Right lobe of liver (tissue), 4 donors: ENCODE measurements around the gene DGKA.

Experiments used
- CTCF ChIP-seq, 4 donors: fragments of 200-600 bp in 3 of 4; fragments of 450-650 bp in 1 of 4; IDR thresholded peaks; one replicate each; pipeline versions ENCODE4 v1.5.1 to v1.8.0; 2016 to 2022; ENCODE audit warnings: antibody characterized with exemption in 4 of 4, mild to moderate bottlenecking in 2 of 4
- POLR2A ChIP-seq: fragments of 450-650 bp; IDR thresholded peaks from one replicate; pipeline ENCODE4 v1.6.1; 2017; ENCODE audit warnings: antibody characterized with exemption, mild to moderate bottlenecking
- donor health status: DM: no; HTN: no; CAD: no.
- donor health status: DM: no; HTN: no; CAD: no.
- donor health status: DM: no; HTN: yes; CAD: no.

- TF ChIP-seq POLR2A = no peak
- no peak for TF ChIP-seq CTCF (IDR thresholded peaks at IDR 0.05)
Measured at GRCh38 chr12:55931780-55932550, 1.0 kb downstream of the DGKA start.
